Activated naive CD4-positive, alpha-beta T cell treated with anti-CD3 and anti-CD28 coated beads for 36 hours (primary cell): Measurements from ENCODE around the gene STARD5. TPM values are rescaled to one million over a fixed set of nuclear protein-coding genes. Genes with fewer than 3 reads are reported as not detected.
A peak's percentile ranks its signal among the peaks of the same experiment; 100 is the strongest.

Experiments used
- CTCF ChIA-PET: fragments of 350-600 bp; sonication (Branson Sonifier 250); formaldehyde crosslinking; loops from one replicate; lab custom pipeline; 2021; ENCODE audit warnings: antibody characterized with exemption; lab: Charles Lee
- DNase-seq: peaks from one replicate; pipeline ENCODE4 v3.0.0-alpha.2; 2020
- H3K27ac Mint-ChIP-seq: one replicate; pipeline ENCODE4 v1.8.0; 2021; ENCODE audit warnings: mild to moderate bottlenecking, mixed read lengths
- H3K27me3 Mint-ChIP-seq: one replicate; pipeline ENCODE4 v1.8.0; 2021; ENCODE audit warnings: low read depth, mixed read lengths
- H3K36me3 Mint-ChIP-seq: one replicate; pipeline ENCODE4 v1.8.0; 2021; ENCODE audit warnings: low read depth, mixed read lengths
- H3K4me1 Mint-ChIP-seq: one replicate; pipeline ENCODE4 v1.8.0; 2021; ENCODE audit warnings: low read depth, mixed read lengths
- H3K4me3 Mint-ChIP-seq: one replicate; pipeline ENCODE4 v1.8.0; 2021; ENCODE audit warnings: mild to moderate bottlenecking, moderate library complexity, mixed read lengths
- H3K9me3 Mint-ChIP-seq: one replicate; pipeline ENCODE4 v1.8.0; 2021; ENCODE audit warnings: mixed read lengths
- intact Hi-C: fragments of 100-400 bp; cut with micrococcal nuclease; formaldehyde crosslinking; loops from one replicate; pipeline ENCODE4 v1.15.1; 2023
- total RNA-seq, 2 experiments: library from RNA; stranded (reverse); gene quantifications; one replicate each; pipeline ENCODE4 v1.2.3, GENCODE V29; 2021

Gene STARD5, protein sequence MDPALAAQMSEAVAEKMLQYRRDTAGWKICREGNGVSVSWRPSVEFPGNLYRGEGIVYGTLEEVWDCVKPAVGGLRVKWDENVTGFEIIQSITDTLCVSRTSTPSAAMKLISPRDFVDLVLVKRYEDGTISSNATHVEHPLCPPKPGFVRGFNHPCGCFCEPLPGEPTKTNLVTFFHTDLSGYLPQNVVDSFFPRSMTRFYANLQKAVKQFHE
- total RNA-seq = 10 to 100 TPM; 10.1 to 11.7 TPM

DNA sequence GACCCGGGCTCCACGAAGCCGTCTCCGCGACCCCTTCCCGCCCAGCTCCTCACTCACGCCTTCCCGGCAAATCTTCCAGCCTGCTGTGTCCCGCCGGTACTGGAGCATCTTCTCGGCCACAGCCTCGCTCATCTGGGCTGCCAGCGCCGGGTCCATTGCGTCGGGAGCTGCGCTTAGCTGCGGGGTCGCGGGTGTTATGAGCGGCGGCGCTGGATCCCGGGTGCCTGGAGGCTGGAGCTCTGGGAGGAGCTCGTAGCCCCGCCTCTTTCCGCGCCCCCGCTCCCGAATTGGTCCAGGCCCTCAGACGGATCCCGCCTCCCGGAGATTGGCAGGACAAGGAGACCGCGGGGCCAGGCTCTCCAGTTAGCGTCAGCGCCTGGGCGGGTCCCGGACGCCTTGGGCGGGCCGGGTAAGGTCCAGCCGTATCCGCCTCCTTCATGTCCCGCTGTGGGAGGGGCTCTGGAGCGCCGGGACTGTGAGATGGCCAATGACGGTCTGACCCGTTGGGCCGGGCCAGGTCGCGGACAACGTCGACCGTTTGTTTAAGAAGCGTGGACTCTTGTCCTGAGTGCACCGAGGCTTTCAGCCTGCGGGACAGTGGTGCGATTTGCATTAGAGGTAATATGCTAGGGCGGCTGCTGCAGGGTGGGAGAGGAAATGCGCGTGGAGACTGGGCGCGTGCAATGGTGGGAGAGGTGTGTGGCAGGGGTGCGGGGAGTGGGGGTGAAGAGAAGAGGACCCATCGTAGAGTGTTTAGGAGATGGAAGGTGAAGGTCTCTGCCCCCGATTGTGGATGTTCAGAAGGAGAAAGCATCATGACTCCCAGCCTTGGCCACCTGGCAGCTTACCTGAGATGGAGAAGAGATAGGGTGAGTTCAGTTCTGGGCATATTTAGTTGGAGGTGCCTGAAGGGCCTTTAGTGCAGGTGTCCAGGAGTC lies at the start of gene STARD5:
Gene STARD5 (minus strand): TSS at position 198 of the 938 bp plus-strand sequence. CDS start 42 bp downstream, at position 156.
- peak within 1 kb of the TSS; percentile 98 for H3K4me3 Mint-ChIP-seq
- peaks cover 38% of the 10 kb centered on the region for H3K4me1 Mint-ChIP-seq
- H3K36me3 Mint-ChIP-seq = peaks cover 10% of the 10 kb centered on the region
- CTCF ChIA-PET = interaction anchor here (0.7 to 2.3 kb wide), 9 partner anchors 15 to 84 kb away, joined by 3 to 10 read pairs (median 3); no protein-coding TSS in a partner anchor
- peak within 1 kb of the TSS; percentile 78 for H3K27ac Mint-ChIP-seq
- no peaks in the 10 kb centered on the region for H3K9me3 Mint-ChIP-seq
- DNase-seq = peak; percentile 98
- H3K27me3 Mint-ChIP-seq = no peaks in the 10 kb centered on the region
- intact Hi-C loops = loop anchor here (1.0 kb wide), 3 partner anchors 28 to 323 kb away; no protein-coding TSS in a partner anchor

DNA sequence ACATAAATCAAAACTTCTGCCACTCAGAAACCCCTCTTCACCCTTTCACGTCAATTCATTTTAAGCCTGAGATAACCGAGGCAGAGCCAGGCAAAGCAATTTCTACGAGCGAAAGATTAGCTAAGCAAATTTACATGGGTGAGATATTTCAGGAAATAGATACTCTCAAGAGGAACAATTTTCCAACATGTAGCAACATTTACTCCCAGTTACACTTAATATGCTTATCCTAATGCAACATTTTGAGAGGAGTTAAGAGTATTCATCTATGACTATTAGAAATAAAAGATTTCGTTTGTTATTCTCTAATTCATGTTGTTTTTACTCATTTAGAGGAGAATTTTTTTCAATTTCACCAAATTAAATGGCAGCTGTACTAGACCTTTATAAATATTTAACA lies 49.2 kb upstream of the STARD5 start:
- no peaks in the 10 kb centered on the region for H3K9me3 Mint-ChIP-seq
- intact Hi-C loops = no loop called here

GRCh38 chr15:81372575-81372974 lies 48.6 kb upstream of the STARD5 start:
- intact Hi-C loops = no loop called here
- Mint-ChIP-seq H3K27ac (no peak overlapping the region), H3K4me3 (no peak overlapping the region), H3K27me3 (no peaks in the 10 kb centered on the region), H3K4me1 (no peaks in the 10 kb centered on the region), H3K9me3 (no peaks in the 10 kb centered on the region), H3K36me3 (no peaks in the 10 kb centered on the region)
- CTCF ChIA-PET = no interaction called here
- no peak for DNase-seq

More for the DNA sequence above, 49.2 kb upstream of the STARD5 start:
- Mint-ChIP-seq H3K27ac (no peak overlapping the region), H3K4me1 (no peaks in the 10 kb centered on the region), H3K36me3 (no peaks in the 10 kb centered on the region), H3K4me3 (no peak overlapping the region), H3K27me3 (no peaks in the 10 kb centered on the region)
- DNase-seq = no peak
- CTCF ChIA-PET = no interaction called here

GRCh38 chr15:81363718-81364500 lies 40.0 kb upstream of the STARD5 start:
- Mint-ChIP-seq H3K36me3 (no peaks in the 10 kb centered on the region), H3K27me3 (no peaks in the 10 kb centered on the region), H3K9me3 (no peaks in the 10 kb centered on the region), H3K4me3 (no peak overlapping the region), H3K4me1 (no peaks in the 10 kb centered on the region), H3K27ac (no peak overlapping the region)
- intact Hi-C loops = no loop called here
- DNase-seq = no peak
- CTCF ChIA-PET = no interaction called here

DNA sequence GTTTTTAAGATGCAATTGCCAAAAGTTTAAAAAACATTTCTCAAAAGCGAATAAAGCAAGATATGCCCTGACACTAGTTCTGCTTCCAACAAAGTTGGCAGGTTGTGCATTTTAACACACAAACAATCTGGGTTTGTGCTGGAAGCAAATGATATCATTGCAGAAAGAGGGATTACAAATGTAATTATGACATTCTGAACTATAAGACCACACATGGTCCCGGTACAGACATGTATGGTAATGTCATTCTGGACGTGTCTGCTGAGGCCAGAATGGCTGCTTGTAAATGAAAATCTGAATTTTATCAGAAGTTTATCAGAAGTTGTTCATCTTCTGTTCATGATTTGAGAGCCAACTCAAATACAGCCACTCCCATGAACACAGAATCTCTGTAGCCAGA lies 39.3 kb upstream of the STARD5 start:
- Mint-ChIP-seq H3K9me3 (no peaks in the 10 kb centered on the region), H3K4me1 (no peaks in the 10 kb centered on the region), H3K36me3 (no peaks in the 10 kb centered on the region), H3K4me3 (no peak overlapping the region), H3K27ac (no peak overlapping the region), H3K27me3 (no peaks in the 10 kb centered on the region)
- CTCF ChIA-PET = no interaction called here
- intact Hi-C loops = no loop called here
- no peak for DNase-seq

- intact Hi-C loops = no loop called here
- Mint-ChIP-seq H3K36me3 (no peaks in the 10 kb centered on the region), H3K27me3 (no peaks in the 10 kb centered on the region), H3K4me1 (no peaks in the 10 kb centered on the region), H3K27ac (no peak overlapping the region), H3K4me3 (no peak overlapping the region), H3K9me3 (no peaks in the 10 kb centered on the region)
- CTCF ChIA-PET = no interaction called here
- no peak for DNase-seq
Measured at GRCh38 chr15:81362790-81363189, 38.8 kb upstream of the STARD5 start.

GRCh38 chr15:81361891-81362290 lies 38.0 kb upstream of the STARD5 start:
- no peaks in the 10 kb centered on the region for H3K36me3 Mint-ChIP-seq
- no peaks in the 10 kb centered on the region for H3K4me1 Mint-ChIP-seq
- no peaks in the 10 kb centered on the region for H3K27me3 Mint-ChIP-seq
- no peak overlapping the region for H3K27ac Mint-ChIP-seq
- no peak for DNase-seq
- no peaks in the 10 kb centered on the region for H3K9me3 Mint-ChIP-seq
- intact Hi-C loops = no loop called here
- H3K4me3 Mint-ChIP-seq = no peak overlapping the region
- CTCF ChIA-PET = interaction anchor here (0.8 kb wide), 1 partner anchor 86 kb away, joined by 3 read pairs; no protein-coding TSS in a partner anchor

DNA sequence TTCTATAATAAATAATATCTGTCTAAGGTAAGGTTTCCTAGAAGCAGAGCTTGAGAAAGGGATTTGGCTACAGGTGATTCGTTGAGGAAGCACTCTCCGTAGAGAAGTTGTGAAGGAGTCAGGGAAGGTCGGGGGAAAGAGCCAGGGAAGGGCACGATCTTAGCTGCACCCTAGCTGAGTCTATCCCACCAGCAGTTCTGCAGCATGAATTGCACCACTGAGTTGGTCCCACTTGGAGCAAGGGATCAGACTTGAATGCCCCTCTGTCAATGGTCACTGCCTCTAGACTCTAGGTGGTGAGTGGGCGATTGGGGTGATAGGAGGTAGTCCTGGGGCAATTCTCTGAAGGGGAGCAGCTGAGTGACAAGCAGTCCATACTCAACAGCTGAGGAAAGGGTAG lies 36.5 kb upstream of the STARD5 start:
- Mint-ChIP-seq H3K4me3 (no peak overlapping the region), H3K36me3 (no peaks in the 10 kb centered on the region), H3K4me1 (no peaks in the 10 kb centered on the region), H3K9me3 (no peaks in the 10 kb centered on the region), H3K27ac (no peak overlapping the region), H3K27me3 (no peaks in the 10 kb centered on the region)
- DNase-seq = no peak
- intact Hi-C loops = no loop called here
- CTCF ChIA-PET = interaction anchor here (1.0 kb wide), 1 partner anchor 94 kb away, joined by 4 read pairs; no protein-coding TSS in a partner anchor

GRCh38 chr15:81358248-81358647 lies 34.3 kb upstream of the STARD5 start:
- DNase-seq = no peak
- Mint-ChIP-seq H3K36me3 (no peaks in the 10 kb centered on the region), H3K27me3 (no peaks in the 10 kb centered on the region), H3K27ac (no peak overlapping the region), H3K4me1 (no peaks in the 10 kb centered on the region), H3K4me3 (no peak overlapping the region), H3K9me3 (no peaks in the 10 kb centered on the region)
- CTCF ChIA-PET = interaction anchor here (1.0 to 4.0 kb wide), 2 partner anchors 92 to 250 kb away, joined by 3 to 18 read pairs; no protein-coding TSS in a partner anchor
- intact Hi-C loops = no loop called here

DNA sequence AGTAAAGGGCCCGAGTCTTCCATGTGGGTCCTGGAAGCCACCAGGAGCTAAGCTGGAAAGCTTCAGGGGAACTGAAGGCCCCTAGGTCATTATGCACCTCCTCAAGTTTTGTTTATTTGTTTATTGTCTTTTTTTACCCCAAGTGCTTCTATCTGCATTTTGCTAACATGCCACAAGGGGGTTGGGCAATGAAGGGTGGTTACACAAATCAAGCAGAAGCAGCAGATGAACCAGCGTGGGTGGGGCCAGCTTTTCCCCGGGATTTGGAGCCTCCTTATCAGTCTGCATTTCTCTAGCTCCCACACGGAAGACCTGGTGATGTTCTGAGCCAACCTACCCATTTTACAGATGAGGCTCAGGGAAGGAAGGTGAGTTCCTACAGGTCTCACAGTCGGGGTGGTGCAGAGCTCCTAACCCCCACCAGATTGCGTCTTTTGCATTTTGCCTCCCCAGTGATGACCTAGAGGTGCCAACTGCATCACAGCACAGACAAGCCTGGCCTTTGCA lies 33.3 kb upstream of the STARD5 start:
- intact Hi-C loops = no loop called here
- no peaks in the 10 kb centered on the region for H3K4me1 Mint-ChIP-seq
- CTCF ChIA-PET = interaction anchor here (0.9 to 4.0 kb wide), 5 partner anchors 20 to 249 kb away, joined by 3 to 18 read pairs (median 3); no protein-coding TSS in a partner anchor

DNA sequence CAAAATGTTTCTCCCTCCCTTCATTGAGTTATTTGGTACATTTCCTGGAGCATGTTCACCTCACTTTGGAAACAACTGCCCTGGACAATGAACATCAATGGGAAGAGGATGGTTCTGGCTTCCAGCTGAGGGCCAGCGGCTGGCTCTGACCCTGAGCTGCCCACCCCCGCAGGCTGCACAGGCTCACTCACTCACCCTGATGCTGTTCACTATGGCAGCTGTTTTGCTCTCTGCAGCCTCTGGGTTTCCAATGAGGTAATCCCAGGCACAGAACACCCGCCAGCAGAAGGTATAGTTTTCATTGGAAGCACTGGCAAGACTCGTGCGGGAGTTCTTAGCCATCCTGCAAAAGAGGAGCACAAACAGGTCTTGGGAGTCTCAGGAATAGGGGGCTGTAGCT lies 32.3 kb upstream of the STARD5 start:
- no peak overlapping the region for H3K4me3 Mint-ChIP-seq
- no peaks in the 10 kb centered on the region for H3K4me1 Mint-ChIP-seq
- H3K27me3 Mint-ChIP-seq = no peaks in the 10 kb centered on the region
- CTCF ChIA-PET = interaction anchor here (1.2 to 4.0 kb wide), 2 partner anchors 33 to 90 kb away, joined by 3 to 18 read pairs; no protein-coding TSS in a partner anchor
- H3K36me3 Mint-ChIP-seq = no peaks in the 10 kb centered on the region
- H3K9me3 Mint-ChIP-seq = no peaks in the 10 kb centered on the region
- intact Hi-C loops = no loop called here
- no peak overlapping the region for H3K27ac Mint-ChIP-seq
- no peak for DNase-seq

More for the DNA sequence above, 33.3 kb upstream of the STARD5 start:
- H3K27ac Mint-ChIP-seq = no peak overlapping the region
- H3K9me3 Mint-ChIP-seq = no peaks in the 10 kb centered on the region
- H3K27me3 Mint-ChIP-seq = no peaks in the 10 kb centered on the region
- no peaks in the 10 kb centered on the region for H3K36me3 Mint-ChIP-seq
- DNase-seq = no peak
- no peak overlapping the region for H3K4me3 Mint-ChIP-seq
